SK-N-SH treated with all-trans-retinoic acid at 6 μM for 48 hours (cell line): Measurements from ENCODE around the gene DEAF1.

Source experiments
- ATAC-seq: fragments of 200-7000 bp; cut with Tn5 transposase; 3 replicates; pipeline ENCODE4 v1.9.1; 2020; ENCODE audit warnings: mild to moderate bottlenecking, moderate library complexity
- CSDC2 ChIP-seq: fragments of 250-450 bp; sonication (Bioruptor Pico); IDR thresholded peaks from 2 replicates; pipeline ENCODE4 v1.5.0; 2020; ENCODE audit warnings: mild to moderate bottlenecking, moderate library complexity
- ESRRG ChIP-seq: fragments of 250-450 bp; sonication (Bioruptor Pico); IDR thresholded peaks from 2 replicates; pipeline ENCODE4 v1.6.1; 2021; ENCODE audit warnings: mild to moderate bottlenecking
- GLIS3 ChIP-seq: fragments of 250-450 bp; sonication (Bioruptor Pico); IDR thresholded peaks from 2 replicates; pipeline ENCODE4 v1.5.0; 2020; ENCODE audit warnings: mild to moderate bottlenecking, moderate library complexity
- ISL1 ChIP-seq: fragments of 250-450 bp; sonication (Bioruptor Pico); IDR thresholded peaks from 2 replicates; pipeline ENCODE4 v2.1.2; 2022; ENCODE audit warnings: mild to moderate bottlenecking, moderate library complexity
- OSR1 ChIP-seq: fragments of 250-450 bp; sonication (Bioruptor Pico); IDR thresholded peaks from 2 replicates; pipeline ENCODE4 v1.8.0; 2022; ENCODE audit warnings: moderate library complexity, mild to moderate bottlenecking, inconsistent platforms
- SNAI2 ChIP-seq: fragments of 250-450 bp; sonication (Bioruptor Pico); IDR thresholded peaks from 2 replicates; pipeline ENCODE4 v1.5.0; 2020; ENCODE audit warnings: mild to moderate bottlenecking, moderate library complexity
- TOX ChIP-seq: fragments of 250-450 bp; sonication (Bioruptor Pico); IDR thresholded peaks from 2 replicates; pipeline ENCODE4 v1.8.0; 2021; ENCODE audit warnings: mild to moderate bottlenecking, moderate library complexity, borderline replicate concordance
- ZC3H10 ChIP-seq: fragments of 250-450 bp; sonication (Bioruptor Pico); IDR thresholded peaks from 2 replicates; pipeline ENCODE4 v1.5.1; 2021; ENCODE audit warnings: mild to moderate bottlenecking, moderate library complexity
- ZFP30 ChIP-seq: fragments of 450-650 bp; formaldehyde crosslinking; IDR thresholded peaks from 2 replicates; pipeline ENCODE4 v1.5.0; 2022; ENCODE audit warnings: mild to moderate bottlenecking, moderate library complexity
- ZNF565 ChIP-seq: fragments of 450-650 bp; formaldehyde crosslinking; conservative IDR thresholded peaks from 2 replicates; pipeline ENCODE4 v1.5.0; 2020; ENCODE audit warnings: low read depth, mild to moderate bottlenecking, moderate library complexity
- ZNF70 ChIP-seq: fragments of 450-650 bp; formaldehyde crosslinking; IDR thresholded peaks from 2 replicates; pipeline ENCODE4 v1.5.0; 2020; ENCODE audit warnings: mild to moderate bottlenecking, moderate library complexity
- ZNF8 ChIP-seq: fragments of 450-650 bp; formaldehyde crosslinking; IDR thresholded peaks from 2 replicates; pipeline ENCODE4 v1.5.0; 2020; ENCODE audit warnings: mild to moderate bottlenecking, moderate library complexity
- TF ChIP-seq, protein P1 (sequence below): fragments of 250-450 bp; sonication (Bioruptor Pico); IDR thresholded peaks from 2 replicates; pipeline ENCODE4 v1.5.1; 2021; ENCODE audit warnings: mild to moderate bottlenecking, moderate library complexity
- TF ChIP-seq, protein P2 (sequence below): fragments of 250-450 bp; sonication (Bioruptor Pico); IDR thresholded peaks from 2 replicates; pipeline ENCODE4 v1.5.1; 2020; ENCODE audit warnings: low read depth, mild to moderate bottlenecking, moderate library complexity
- TF ChIP-seq, protein P3 (sequence below): fragments of 250-450 bp; sonication (Bioruptor Pico); IDR thresholded peaks from 2 replicates; pipeline ENCODE4 v1.5.0; 2020; ENCODE audit warnings: mild to moderate bottlenecking, moderate library complexity

DEAF1 gene

DNA sequence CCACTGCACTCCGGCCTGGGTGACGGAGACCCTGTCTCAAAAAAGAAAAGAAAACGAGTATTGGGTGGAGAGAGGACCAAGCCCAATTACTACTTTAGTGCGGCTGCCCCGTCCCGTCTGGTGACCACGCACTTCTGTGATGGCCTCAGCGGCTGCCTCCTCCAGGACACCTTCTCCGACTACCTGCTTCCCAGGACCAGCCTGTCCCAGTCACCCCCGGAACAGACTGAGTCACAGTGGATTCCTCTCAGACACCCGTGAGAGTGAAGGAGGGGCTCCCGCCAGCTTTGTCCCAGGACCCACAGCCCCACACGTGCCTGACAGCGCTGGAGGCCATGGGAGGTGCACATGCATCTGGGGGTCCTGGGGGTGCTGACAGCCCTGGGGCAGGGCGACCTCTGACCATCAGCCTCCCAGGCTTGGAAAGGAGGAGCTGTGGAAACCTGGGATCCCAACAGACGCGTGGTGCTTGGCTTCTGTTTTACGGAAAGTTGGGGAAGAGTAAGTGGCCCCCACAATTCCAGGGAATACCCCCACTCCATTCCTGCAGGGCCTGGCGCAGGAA, 53.1 kb downstream of the DEAF1 start (continued):
- no peak for TF ChIP-seq ZNF565 (CRISPR knock-in tag)
- TF ChIP-seq, all 23 proteins: peak for 0

DNA sequence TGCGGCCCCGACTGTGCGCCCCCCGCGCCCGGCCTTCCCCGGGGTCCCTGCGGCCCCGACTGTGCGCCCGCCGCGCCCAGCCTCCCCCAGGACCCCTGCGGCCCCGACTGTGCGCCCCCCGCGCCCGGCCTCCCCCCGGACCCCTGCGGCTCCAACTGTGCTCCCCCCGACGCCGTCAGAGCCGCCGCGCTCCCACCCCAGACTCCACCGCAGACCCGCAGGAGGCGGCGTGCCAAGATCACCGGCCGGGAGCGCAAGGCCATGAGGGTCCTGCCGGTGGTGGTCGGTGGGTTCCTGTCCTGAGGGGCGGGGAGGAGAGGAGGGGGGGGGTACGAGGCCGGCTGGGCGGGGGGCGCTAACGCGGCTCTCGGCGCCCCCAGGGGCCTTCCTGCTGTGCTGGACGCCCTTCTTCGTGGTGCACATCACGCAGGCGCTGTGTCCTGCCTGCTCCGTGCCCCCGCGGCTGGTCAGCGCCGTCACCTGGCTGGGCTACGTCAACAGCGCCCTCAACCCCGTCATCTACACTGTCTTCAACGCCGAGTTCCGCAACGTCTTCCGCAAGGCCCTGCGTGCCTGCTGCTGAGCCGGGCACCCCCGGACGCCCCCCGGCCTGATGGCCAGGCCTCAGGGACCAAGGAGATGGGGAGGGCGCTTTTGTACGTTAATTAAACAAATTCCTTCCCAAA, 54.9 kb downstream of the DEAF1 start:
- ATAC-seq = no peak
- TF ChIP-seq ESRRG (CRISPR knock-in tag) = no peak
- no peak for TF ChIP-seq ISL1
- no peak for TF ChIP-seq ZFP30 (CRISPR knock-in tag)
- no peak for TF ChIP-seq ZNF8 (CRISPR knock-in tag)
- no peak for TF ChIP-seq ZNF70 (CRISPR knock-in tag)

DNA sequence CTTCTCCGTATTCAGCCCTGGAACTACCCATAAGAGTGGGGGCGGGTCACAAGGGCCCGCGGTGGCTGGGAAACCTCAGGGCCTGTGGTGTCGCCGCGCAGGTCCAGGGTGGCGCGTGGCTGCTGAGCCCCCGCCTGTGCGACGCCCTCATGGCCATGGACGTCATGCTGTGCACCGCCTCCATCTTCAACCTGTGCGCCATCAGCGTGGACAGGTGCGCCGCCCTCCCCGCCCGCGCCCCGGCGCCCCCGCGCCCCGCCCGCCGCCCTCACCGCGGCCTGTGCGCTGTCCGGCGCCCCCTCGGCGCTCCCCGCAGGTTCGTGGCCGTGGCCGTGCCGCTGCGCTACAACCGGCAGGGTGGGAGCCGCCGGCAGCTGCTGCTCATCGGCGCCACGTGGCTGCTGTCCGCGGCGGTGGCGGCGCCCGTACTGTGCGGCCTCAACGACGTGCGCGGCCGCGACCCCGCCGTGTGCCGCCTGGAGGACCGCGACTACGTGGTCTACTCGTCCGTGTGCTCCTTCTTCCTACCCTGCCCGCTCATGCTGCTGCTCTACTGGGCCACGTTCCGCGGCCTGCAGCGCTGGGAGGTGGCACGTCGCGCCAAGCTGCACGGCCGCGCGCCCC, 55.6 kb downstream of the DEAF1 start:
- ATAC-seq = no peak
- TF ChIP-seq, protein P1, sequence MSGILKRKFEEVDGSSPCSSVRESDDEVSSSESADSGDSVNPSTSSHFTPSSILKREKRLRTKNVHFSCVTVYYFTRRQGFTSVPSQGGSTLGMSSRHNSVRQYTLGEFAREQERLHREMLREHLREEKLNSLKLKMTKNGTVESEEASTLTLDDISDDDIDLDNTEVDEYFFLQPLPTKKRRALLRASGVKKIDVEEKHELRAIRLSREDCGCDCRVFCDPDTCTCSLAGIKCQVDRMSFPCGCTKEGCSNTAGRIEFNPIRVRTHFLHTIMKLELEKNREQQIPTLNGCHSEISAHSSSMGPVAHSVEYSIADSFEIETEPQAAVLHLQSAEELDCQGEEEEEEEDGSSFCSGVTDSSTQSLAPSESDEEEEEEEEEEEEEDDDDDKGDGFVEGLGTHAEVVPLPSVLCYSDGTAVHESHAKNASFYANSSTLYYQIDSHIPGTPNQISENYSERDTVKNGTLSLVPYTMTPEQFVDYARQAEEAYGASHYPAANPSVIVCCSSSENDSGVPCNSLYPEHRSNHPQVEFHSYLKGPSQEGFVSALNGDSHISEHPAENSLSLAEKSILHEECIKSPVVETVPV (CRISPR knock-in tag) = no peak
- no peak for TF ChIP-seq ZNF565 (CRISPR knock-in tag)
- TF ChIP-seq, protein P2, sequence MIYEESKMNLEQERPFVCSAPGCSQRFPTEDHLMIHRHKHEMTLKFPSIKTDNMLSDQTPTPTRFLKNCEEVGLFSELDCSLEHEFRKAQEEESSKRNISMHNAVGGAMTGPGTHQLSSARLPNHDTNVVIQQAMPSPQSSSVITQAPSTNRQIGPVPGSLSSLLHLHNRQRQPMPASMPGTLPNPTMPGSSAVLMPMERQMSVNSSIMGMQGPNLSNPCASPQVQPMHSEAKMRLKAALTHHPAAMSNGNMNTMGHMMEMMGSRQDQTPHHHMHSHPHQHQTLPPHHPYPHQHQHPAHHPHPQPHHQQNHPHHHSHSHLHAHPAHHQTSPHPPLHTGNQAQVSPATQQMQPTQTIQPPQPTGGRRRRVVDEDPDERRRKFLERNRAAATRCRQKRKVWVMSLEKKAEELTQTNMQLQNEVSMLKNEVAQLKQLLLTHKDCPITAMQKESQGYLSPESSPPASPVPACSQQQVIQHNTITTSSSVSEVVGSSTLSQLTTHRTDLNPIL (CRISPR knock-in tag) = no peak
- no peak for TF ChIP-seq ZC3H10 (CRISPR knock-in tag)
- no peak for TF ChIP-seq SNAI2 (CRISPR knock-in tag)

DNA sequence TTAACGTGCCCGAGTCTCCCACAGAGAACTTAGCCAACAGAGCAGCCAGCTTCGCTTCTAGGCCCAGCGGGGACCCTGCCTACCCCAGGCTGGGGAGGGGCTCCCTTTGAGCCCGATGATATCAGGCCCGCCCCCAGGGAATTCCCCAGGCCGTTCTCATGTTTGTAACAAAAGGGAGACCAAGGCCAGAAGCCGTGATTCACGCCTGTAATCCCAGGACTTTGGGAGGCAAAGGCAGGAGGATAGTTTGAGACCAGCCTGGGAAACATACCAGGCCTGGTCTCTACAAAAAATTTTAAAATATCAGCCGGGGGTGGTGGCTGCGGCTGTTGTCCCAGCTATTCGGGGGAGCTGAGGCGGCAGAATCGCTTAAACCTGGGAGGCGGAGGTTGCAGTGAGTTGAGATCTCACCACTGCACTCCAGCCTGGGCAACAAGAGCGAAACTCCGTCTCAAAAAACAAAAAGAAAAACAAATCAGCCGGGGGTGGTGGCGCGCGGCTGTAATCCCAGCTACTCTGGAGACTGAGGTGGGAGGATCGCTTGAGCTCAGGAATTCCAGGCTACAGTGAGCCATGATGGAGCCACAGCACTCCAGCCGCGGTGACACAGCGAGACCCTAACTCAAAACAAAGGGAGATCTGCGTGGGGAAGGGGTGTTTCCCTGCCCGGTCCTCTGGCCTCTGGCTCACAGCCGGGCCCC, 56.2 kb downstream of the DEAF1 start:
- TF ChIP-seq SNAI2 (CRISPR knock-in tag) (no peak), ZC3H10 (CRISPR knock-in tag) (no peak), TOX (no peak), GLIS3 (no peak), CSDC2 (CRISPR knock-in tag) (no peak), OSR1 (CRISPR knock-in tag) (no peak)
- TF ChIP-seq, protein P3, sequence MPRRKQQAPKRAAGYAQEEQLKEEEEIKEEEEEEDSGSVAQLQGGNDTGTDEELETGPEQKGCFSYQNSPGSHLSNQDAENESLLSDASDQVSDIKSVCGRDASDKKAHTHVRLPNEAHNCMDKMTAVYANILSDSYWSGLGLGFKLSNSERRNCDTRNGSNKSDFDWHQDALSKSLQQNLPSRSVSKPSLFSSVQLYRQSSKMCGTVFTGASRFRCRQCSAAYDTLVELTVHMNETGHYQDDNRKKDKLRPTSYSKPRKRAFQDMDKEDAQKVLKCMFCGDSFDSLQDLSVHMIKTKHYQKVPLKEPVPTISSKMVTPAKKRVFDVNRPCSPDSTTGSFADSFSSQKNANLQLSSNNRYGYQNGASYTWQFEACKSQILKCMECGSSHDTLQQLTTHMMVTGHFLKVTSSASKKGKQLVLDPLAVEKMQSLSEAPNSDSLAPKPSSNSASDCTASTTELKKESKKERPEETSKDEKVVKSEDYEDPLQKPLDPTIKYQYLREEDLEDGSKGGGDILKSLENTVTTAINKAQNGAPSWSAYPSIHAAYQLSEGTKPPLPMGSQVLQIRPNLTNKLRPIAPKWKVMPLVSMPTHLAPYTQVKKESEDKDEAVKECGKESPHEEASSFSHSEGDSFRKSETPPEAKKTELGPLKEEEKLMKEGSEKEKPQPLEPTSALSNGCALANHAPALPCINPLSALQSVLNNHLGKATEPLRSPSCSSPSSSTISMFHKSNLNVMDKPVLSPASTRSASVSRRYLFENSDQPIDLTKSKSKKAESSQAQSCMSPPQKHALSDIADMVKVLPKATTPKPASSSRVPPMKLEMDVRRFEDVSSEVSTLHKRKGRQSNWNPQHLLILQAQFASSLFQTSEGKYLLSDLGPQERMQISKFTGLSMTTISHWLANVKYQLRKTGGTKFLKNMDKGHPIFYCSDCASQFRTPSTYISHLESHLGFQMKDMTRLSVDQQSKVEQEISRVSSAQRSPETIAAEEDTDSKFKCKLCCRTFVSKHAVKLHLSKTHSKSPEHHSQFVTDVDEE (CRISPR knock-in tag) = no peak
- TF ChIP-seq, protein P1 (CRISPR knock-in tag) = no peak

DNA sequence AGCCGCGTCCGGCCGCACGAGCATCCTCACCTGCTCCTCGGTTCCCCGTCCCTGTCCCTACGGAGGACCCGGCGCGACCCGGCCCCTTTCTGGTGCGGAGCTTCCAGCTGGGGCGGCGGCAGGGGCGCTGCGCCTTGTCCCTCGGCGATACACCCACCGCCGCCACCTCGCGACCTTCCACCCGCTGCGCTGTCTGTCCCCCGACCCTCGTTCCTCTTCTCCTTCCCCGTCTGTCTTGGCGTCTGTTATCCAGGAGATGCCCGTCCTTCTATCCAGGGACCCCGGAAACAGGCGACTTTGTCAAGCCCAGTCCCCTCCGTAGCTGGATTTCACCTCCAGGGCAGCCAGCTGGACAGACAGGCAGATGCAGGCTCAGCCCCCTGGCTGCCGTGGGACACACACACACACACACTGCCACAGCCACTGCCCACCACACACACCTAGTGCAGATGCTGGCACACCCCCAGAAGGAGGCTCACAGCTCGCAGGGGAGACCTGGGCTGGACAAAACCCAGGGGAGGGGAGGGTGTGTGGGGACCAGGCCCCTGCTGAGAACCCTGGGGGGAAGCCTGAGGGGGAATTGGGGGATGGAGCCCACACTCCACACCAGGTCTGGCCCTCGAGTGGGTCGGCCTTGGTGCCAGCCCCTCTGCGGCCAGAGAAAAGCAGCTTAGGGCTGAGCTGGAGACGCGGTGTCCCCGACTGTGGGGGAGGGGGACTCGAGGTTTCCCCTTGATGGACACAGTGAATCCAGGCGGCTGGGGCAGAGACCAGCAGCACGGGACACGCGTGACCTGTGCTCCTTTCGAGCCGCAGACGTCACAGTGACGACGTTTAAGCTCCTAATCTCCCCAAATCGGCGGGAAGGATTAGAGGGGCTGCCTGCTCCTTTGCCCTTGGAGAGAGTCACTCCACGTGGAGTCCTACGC, 57.2 kb downstream of the DEAF1 start:
- ATAC-seq = no peak
- TF ChIP-seq TOX (no peak), ESRRG (CRISPR knock-in tag) (no peak)
- TF ChIP-seq, protein P1 (CRISPR knock-in tag) = no peak

More for the DNA sequence above, 56.2 kb downstream of the DEAF1 start:
- ATAC-seq = no peak
